HG03045 (cell line): ENCODE results near the gene GRID1.

Source experiments
- ATAC-seq: cut with Tn5 transposase; IDR thresholded peaks from one replicate; pipeline ENCODE4 v1.9.1; 2021; ENCODE audit warnings: mild to moderate bottlenecking, moderate library complexity; ENCODE audit not compliant: unreplicated experiment

The GRID1 gene

DNA sequence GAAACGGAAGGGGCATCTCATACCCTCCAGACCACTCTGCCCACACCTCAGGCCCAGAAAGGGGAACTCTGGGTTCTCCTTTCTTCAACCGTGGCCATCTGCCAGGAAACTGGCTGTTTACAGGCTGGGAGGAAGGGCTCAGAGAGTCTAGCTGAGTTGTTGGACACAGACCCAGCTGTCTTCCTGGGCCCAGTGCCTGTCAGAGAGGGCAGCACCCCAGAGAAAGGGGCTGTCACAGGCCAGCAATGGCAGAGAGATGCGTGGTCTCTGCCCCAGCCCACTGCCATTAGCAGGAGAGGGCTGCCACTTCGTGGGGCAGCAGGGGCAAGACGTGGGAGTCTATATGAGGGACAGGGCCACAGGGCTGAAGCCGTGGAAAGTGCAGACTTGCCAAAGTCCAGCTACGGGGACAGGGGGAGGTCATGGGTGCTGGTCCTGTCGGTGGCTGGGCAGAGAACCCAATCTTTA lies 11.0 kb downstream of the GRID1 start:
- ATAC-seq: no peak

DNA sequence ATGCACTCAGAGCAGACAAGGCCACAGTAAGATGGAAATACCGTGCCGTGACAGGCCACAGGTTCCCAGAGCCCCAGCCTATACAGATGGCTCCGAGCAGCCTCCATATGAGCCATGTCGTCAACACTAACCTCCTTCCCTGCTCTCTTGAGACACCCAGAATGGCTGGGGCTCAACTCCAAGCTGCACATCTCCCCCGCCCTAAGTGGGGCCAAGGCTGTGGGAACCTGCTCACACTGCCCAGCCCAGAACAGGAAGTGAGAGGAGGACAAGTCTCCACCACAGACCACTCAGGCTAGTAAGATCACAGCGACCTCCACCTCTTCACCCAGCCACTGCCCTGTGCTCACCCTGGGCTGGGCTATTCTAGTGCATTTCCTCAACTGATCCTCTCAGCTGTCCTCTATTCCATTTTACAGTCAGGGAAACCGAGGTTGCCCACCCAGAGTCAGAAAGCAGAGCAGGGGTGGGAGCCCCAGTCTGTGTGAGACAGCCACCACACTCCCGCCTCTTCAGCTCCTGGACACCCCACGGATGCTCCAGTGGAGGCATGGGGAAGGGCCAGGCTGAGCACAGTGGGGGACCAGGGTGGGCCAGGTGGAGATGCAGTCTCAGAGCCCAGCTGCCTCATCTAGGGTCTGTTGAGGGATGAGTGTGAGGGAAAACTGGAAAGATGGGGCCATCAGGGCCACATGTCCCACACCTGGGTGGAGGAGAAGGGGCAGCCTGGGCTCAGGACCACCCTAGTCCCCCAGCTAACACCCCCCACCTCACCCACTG lies 11.6 kb downstream of the GRID1 start:
- peak; percentile 66 for ATAC-seq

DNA sequence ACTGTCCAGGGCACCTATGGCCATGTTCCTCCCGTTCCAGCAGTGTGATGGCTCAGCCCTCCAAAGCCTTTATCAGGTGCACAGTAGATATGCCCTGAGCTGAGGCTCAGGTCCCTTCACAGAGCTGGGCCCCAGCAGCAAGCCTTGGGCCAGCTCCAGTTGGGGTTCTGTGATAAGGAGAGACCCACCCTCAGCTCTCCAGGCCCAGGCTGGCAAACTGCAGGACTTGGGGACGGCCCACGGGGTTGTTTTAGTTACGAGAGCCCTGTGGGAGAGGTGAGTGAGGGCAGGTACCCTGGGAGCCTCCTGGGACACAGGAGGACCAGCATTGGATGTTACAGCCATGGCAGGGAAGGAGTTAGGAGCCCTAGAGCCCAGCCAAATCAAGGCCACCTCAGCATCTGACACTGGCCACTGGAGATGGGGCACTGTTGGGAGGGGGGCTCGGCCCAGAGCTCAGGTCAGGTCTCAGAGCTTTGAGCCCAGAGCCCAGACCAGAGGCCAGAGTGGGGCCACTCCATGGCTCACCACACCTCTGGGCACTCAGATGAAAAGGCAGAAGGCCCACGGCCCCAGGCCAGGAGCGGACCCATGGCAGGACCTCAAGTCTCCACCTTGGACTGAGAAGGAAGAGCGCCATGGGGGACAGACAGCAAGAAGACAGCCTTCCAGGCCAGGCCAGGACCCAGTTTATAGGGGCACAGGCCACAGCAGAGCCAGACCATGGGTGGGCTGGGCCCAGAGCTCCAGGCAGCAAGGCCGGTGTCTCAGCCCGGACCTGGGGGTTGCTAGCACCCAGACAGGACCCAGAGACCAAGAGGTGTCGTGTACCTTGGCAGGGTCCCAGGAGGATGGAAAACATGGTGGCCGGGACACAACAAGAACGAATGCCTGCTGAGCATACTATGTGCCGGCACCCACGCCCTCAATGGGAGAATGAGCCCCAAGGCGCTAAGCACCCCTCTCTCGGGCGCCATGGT lies 12.8 kb downstream of the GRID1 start:
- ATAC-seq: no peak

DNA sequence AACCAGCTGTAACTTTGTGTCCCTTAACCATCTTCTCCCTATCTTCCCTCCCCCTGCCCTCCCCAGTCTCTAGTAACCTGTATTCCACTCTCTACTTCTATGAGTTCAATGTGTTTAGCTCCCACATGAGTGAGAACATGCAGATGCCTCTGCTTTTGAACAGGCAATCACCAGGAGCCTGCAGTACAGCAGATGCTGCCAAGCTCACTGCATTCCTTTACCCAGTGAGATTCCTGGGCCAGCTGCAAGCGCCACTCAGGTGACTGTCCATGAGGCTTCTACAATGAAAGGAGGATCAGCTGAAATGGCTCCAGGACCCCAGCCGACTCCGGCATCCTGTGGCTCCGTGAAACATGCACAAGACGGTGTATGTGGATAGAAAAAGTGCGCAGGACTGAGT lies 15.7 kb downstream of the GRID1 start:
- ATAC-seq: no peak

DNA sequence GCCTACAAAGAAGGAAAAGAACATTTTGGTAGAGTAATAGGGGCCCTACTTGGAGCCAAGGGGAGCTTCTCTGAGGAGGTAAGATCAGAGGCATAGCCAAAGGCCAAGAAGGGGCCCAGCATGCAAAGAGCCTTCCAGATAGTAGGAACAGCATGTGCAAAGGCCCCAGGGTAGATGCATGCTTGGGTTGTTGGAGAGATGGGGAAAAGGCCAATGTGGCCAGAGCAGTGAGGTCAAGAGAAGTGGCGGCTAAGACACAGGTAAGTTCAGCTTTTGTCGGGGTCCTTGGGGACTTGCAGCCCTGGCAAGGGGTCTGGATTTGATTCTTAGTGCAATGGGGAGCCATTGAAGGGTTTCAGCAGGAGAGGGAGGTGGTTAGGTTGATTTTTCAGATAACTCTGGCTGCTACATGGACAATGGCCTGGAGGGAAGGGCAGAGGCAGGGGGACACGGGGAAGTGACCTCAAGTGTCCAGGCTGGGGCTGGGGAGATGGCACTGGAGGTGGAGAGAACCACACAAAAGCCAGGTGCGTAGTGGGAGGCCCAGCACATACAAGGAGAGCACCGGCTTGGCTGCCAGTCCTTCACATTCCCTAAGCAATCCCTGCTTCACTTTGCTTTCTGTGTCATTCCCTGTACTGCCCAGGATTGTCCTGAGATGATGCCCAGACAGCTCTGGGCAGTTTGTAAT lies 16.5 kb downstream of the GRID1 start:
- no peak for ATAC-seq

DNA sequence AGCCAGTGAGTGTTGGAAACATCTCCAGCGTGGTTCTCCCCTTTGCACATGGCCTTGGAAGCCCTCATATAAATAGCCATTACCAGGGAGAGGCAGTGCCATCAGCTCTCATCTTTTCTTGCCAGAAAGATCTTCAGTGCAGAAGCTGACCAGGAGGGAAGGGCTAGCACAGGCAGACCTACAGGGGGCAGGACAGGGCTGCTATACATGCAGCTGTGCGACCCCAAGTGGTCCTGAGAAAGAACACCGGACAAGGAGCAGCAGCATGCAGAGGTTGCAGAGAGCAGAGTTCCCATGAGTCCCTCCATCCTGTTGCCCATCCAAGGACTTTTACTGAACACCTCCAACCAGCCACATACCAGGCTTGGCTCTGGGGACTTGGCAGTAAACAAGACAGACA lies 17.1 kb downstream of the GRID1 start:
- ATAC-seq: no peak

DNA sequence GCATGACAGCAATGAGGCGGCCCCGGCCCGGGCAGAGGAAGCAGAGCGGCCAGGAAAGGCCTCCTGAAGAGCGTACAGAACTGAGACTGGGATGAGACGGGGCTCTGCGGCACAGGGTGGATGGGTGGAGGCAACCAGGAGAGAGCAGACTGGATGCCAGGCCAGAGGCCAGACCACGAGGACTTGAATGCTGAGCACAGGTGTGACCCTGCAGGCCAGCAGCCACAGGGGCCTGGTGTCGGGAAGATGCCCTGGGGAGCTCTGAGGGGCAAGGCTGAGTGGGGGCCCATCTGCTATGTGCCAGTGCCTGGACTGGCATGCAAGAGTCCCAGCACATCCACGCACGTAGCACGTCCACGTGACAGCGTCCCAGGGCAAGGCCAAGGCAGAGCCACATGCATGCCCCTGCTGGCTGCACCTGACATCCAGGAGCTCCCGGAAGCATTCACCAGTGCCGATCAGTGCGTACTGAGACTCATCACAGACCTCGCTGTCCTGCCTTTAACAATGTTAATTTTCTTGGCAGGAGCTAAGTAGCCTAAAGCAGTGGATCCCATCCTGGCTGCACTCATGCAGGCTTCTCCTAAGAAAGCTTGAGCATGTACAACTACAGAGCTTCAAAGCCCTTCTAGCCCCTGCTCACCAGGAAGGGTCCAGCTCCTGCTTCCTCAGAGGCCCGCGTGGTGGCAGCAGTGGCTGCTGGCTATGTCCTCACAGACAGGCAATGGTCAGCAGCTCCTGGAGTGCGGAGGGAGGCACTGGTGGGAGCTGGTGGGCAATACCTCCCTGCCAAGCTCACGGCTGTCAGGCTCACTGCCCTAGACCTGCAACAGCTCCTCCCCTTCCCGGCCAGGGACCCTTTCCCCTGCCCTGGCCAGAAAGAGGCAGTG lies 18.0 kb downstream of the GRID1 start:
- ATAC-seq: no peak

DNA sequence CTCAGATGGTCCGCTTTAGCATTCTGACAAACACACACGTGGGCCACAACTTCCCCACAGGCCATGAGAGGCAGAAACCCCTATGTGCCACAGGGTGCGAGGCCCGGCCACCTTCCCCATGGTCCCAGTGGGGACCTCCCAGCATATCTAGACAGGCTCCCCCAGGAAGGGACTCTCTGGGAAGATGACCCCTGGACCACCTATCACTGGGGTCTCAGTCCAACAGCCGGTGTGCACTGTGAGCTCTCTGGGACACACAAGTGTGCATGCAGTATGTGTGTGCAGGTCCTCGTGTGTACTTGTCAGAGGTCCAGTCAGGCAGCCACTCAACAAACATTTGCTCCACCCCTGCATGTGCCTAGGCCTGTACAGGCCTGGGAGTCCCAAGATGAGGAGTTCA lies 18.7 kb downstream of the GRID1 start:
- ATAC-seq: no peak

DNA sequence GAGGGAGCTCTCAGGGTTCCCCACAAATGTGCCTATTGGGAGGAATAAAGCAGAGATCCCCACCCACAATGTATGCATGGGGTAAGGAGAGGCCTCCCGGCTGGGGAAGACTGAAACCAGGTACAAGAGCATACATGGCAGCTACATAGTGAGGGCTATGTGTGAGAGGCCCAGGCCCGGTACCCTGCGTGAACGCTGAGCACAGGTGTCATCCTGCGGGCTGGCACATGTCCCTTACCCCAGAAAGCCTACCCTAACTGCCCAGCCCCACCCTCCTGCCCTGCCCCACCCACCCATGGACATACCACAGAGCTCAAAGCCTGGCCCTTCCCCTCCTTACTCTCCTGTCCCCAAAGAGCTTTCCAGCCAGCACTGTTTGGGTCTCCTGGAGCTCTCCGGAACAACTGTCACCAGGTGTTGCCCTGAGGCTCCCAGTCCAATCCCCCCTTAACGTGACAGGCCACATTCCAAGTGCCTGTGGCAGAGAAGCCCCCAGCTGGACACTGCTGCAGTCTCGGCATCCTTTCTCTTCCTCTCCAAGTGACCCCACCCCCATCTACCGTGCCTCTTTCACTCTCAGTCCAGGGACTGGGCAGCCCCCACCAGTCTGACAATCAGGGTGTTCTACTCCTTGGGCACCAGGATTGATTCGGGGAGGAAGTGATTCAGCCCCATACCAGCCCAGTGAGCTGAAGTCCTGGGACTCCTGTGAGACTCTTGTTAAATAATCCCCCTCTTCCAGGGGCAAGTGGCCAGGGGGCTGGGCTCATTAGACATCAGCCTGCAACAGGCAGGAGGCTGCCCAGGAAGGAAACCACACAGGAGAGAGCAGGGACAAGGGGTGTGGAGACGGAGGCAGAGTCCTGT lies 19.6 kb downstream of the GRID1 start:
- no peak for ATAC-seq

DNA sequence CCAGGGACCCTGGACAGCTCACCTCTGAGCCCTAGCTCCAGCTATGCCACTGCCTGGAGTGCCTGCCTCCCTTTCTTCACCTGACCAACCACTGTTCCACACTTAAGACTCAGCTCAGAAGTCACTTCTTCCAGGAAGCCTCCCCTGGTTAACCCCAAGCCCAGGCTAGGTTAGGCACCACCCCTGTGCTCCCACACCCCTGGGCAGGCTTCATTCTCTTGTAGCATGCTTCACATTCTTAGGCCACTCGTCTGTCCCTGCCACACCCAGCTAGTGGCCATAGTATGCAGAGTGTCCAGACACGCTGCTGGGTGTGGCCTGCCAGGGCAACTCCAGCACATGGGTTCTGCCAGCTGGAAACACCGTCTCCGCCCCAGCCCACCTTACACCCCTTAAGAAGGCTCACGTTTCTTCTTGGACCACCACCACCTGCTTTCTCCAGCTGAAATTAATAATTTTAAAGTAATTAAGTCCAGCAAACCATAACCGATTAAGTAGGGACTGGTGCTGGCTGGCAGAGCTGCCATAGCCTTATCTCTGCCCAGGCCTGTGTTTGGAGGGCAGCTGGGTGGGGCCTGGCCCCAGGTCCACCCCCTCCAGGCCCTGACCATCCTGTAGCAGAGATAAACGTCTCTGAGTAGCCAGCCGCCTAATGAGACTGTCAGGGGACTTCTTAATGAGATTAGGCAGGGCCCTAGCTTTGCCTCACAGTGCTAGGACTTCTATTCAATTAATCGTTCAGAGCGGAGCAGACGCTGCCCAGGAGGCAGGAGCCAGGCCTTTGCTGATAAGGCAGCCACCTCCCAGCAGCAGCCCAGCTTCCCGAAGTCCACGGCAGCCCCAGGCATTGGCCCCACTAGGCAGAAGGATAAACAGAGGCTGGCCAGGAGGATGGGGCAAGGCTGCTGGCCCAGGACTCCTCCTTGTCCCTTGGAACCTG lies 20.5 kb downstream of the GRID1 start:
- ATAC-seq: no peak

DNA sequence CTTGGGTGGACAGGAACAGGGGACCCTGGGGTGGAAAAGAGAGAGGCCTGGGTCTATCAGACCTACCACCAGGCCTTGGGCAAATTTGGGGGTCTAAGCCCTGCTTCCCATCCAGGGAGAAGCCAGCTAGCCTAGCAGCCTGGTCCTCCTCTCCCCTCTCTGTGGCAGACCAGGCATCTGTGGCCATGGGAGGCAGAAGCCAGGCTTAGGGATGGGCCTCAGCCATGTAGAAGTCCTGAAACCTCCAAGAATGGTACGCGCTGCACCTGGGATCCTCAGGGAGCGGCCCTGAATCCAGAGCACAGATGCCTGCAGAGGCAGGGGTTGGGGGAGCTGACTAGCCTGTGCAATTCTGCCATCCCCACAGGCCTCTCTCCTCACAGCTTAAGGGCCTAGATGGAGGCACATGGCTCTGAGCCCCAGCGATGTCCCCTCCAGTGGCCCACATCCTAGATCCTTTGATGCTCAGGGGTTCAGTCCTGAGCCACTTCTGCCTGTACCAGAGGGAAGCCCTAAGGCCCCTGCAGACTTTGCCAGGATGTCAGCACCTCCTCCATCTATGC lies 21.2 kb downstream of the GRID1 start:
- ATAC-seq: no peak

DNA sequence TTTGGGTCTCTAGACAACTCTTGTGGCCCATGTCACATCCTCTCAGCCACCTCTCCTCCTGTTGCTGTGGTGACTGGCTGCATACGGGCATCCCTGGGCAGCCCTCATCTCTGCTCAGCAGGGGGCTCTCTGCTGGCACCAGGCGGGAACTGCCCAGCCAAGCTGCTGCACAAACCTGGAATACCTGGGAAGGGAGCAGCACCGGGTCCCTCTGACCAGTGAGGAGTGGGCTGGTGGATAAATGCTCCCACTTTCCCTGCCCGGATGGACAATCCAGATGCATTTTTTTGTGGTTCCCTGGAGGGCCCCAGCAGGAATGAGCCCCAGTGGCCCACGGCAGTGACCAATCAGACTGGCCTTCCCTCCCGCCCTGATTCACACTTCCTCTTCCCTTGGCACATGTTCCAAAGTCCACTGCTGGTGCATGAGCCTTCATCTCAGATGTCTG lies 21.9 kb downstream of the GRID1 start:
- no peak for ATAC-seq

DNA sequence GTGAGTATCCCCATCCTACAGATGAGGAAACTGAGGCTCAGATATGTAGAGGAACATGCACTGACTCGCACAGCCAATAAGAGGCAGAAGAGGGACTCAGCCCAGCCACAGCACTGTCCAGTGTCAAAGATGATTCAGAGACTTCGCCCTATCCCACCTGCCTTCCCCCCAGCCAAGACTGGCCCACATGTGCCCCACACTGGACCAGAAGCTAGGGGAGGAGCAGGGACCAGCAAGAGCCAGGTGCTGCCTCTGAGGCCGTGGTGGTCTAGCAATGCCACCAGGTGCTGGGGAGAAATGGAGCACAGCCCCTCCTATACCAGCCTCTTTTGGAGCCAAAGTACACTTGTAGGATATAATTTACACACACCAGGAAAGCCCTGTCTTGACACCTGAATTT lies 22.3 kb downstream of the GRID1 start:
- no peak for ATAC-seq

DNA sequence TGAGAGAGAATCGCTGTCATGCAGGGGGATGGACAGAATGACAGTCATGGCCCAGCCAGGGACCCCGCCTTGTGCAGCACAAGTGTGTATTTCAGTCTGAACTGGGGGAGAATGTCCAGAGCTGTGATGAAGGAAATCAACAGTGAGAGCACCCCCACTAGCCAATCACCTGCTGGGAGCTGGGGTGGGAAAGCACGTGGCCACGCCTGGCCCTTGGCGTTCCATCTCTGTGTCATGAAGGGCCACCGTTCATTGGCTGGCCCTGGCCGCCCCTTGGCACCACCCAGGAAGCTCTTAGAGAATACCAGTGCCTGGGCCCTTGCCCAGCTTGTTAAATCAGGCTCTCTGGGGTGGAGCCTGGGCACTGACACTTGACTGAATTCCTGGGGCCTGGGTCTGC lies 22.8 kb downstream of the GRID1 start:
- ATAC-seq: no peak

DNA sequence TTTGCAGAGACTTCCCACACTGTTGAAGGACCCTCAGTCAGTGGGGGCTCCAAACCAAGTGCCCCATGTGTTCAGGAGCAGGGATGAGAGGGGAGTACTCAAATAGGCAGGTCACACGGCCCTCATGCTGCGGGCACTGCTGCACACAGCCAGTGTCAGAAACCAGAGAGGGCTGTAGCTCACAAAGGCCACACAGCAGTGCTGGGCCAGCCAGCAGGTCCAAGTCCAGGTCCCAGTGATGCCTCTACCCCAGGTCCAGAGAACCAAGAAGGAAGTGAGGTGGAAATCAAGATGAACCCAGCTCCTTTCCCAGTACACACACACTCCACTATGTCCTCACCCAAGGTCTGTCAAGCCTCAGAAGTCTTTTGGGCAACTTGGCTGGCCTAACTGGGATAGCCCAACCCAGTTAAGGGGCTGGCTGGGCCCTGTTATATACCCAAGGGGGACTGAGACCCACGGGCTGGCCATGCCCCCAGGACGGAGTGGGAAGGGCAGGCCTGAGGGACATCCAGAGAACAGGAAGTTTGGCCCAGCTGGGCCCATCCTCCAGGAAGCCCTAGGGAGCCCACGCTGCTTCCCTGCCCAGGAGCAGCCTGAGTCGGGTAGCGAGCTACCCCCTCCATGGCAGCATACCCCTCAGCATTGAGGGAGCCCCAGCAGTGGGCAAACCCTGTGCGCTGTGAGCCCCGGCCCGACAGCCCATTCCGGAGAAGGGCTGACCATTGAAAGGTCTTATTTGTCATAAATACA lies 24.3 kb downstream of the GRID1 start:
- ATAC-seq: no peak

DNA sequence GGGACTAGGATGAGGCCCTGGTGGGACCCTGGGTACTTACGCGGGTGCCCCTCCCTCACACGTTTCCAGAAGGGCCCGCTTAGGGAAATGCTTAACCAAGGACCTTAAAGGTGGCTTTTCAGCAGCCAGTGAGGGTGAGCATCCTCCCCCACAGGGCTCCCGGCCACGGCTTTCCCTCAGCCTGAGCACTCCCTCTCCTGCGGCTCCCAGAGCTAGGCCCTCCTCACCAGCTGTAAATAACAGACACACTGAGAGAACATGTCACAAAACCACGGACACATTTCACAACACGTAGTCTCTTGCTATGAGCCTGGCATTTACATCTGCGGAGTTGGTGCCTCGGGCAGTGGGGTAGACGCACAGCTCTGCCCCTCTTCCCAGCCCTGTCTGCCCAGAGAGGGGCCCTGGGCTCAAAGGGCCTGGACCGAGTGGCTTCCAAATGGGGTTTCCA lies 25.2 kb downstream of the GRID1 start:
- ATAC-seq: no peak

DNA sequence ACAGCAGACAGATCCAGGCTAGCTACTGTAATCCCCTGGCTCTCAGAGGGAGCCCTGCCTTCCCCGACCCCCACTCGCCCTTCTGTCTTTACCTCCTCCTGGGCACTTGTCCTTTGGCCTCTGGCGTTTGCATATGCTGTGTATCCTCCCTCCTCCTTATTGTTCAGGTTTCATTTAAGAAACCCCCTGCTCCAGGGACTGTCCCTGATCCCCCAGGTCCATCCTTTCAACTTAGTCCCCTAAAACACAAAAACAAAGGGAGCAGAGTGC lies 25.7 kb downstream of the GRID1 start:
- no peak for ATAC-seq
